SK-N-SH (cell line): ENCODE measurements around the gene PDXP. TPM values are rescaled to one million over a fixed set of nuclear protein-coding genes. Genes with fewer than 3 reads are reported as not detected.

Source experiments
- CTCF ChIA-PET: fragments of 300-600, 350-600 bp; formaldehyde crosslinking; extraction: SDS; loops from one replicate; lab custom pipeline; 2021; lab: Yijun Ruan, JAX
- POLR2A ChIA-PET: fragments of 350-600 bp; sonication (Branson Sonifier 250); formaldehyde crosslinking; extraction: SDS; loops from one replicate; lab custom pipeline; 2020; ENCODE audit warnings: antibody characterized with exemption, inconsistent platforms; lab: Yijun Ruan, JAX
- DNase-seq: peaks from one replicate; pipeline ENCODE4 v3.0.0; 2012
- H2AFZ ChIP-seq: fragments of 200-600 bp; sonication (generic); 2 replicates; pipeline ENCODE4 v1.8.1; 2016; ENCODE audit warnings: antibody characterized with exemption, mild to moderate bottlenecking, low read depth
- H3F3A ChIP-seq: fragments of 200-600 bp; sonication (generic); replicated peaks from 2 replicates; pipeline ENCODE3; 2016; ENCODE audit warnings: antibody characterized with exemption, mild to moderate bottlenecking; ENCODE audit not compliant: insufficient read depth
- H3K27ac ChIP-seq, 2 experiments: fragments of 200-500 bp in 1 of 2; fragments of 200-600 bp in 1 of 2; sonication (Bioruptor generic) in 1 of 2; sonication (generic), shearing (Covaris generic) in 1 of 2; 2 replicates each; pipeline versions ENCODE4 v1.5.1 to v1.6.1; 2014 to 2016; ENCODE audit warnings: low read depth in 2 of 2, inconsistent platforms in 1 of 2, low read length in 1 of 2, mild to moderate bottlenecking in 1 of 2, mixed read lengths in 1 of 2
- H3K27me3 ChIP-seq: fragments of 200-600 bp; sonication (generic), shearing (Covaris generic); 2 replicates; pipeline ENCODE4 v1.6.1; 2016; ENCODE audit warnings: mixed run types; ENCODE audit not compliant: insufficient read depth
- H3K36me3 ChIP-seq, 2 experiments: fragments of 200-500 bp in 1 of 2; fragments of 200-600 bp in 1 of 2; sonication (Bioruptor generic) in 1 of 2; sonication (generic) in 1 of 2; replicated peaks in 1 of 2; 2 replicates each; pipeline versions ENCODE3 to v1.5.1; 2014 to 2016; ENCODE audit warnings: low read length in 1 of 2, mild to moderate bottlenecking in 1 of 2; ENCODE audit not compliant: insufficient read depth in 2 of 2, control insufficient read depth in 1 of 2
- H3K4me1 ChIP-seq, 2 experiments: fragments of 200-500 bp in 1 of 2; fragments of 200-600 bp in 1 of 2; sonication (Bioruptor generic) in 1 of 2; sonication (generic), shearing (Covaris generic) in 1 of 2; 2 replicates each; pipeline versions ENCODE4 v1.5.1 to v1.6.1; 2014 to 2016; ENCODE audit warnings: low read depth in 1 of 2, low read length in 1 of 2, mixed run types in 1 of 2; ENCODE audit not compliant: insufficient read depth in 2 of 2, control insufficient read depth in 1 of 2
- H3K4me2 ChIP-seq: fragments of 200-600 bp; sonication (generic), shearing (Covaris generic); 2 replicates; pipeline ENCODE4 v1.6.1; 2017; ENCODE audit warnings: mixed run types
- H3K4me3 ChIP-seq, 2 experiments: fragments of 200-500 bp in 1 of 2; fragments of 200-600 bp in 1 of 2; sonication (Bioruptor generic) in 1 of 2; sonication (generic), shearing (Covaris generic) in 1 of 2; 2 replicates each; pipeline versions ENCODE4 v1.5.1 to v1.8.1; 2014 to 2016; ENCODE audit warnings: low read depth in 2 of 2, inconsistent platforms in 1 of 2, low read length in 1 of 2, mild to moderate bottlenecking in 1 of 2, mixed read lengths in 1 of 2, moderate library complexity in 1 of 2
- H3K79me2 ChIP-seq: fragments of 200-600 bp; sonication (generic); 2 replicates; pipeline ENCODE4 v1.8.1; 2017; ENCODE audit warnings: mild to moderate bottlenecking; ENCODE audit not compliant: insufficient read depth
- H3K9ac ChIP-seq: fragments of 200-600 bp; sonication (generic); 2 replicates; pipeline ENCODE4 v1.6.1; 2017; ENCODE audit warnings: mixed run types
- H3K9me2 ChIP-seq: fragments of 200-600 bp; sonication (generic); 2 replicates; pipeline ENCODE4 v1.6.1; 2017; ENCODE audit warnings: mixed run types
- H3K9me3 ChIP-seq: fragments of 200-600 bp; sonication (generic); 2 replicates; pipeline ENCODE4 v1.6.1; 2017; ENCODE audit warnings: mixed run types, mild to moderate bottlenecking, moderate library complexity
- H4K20me1 ChIP-seq: fragments of 200-600 bp; sonication (generic); 2 replicates; pipeline ENCODE4 v1.6.1; 2017; ENCODE audit warnings: mild to moderate bottlenecking, mixed run types; ENCODE audit not compliant: insufficient read depth
- CHD2 ChIP-seq: fragments of 150-350 bp; IDR thresholded peaks from 2 replicates; pipeline ENCODE4 v1.6.1; 2018; ENCODE audit warnings: low read length; ENCODE audit not compliant: partially characterized antibody
- CTCF ChIP-seq: fragments of 200-600 bp; sonication (generic); IDR thresholded peaks from 2 replicates; pipeline ENCODE4 v1.6.1; 2017; ENCODE audit warnings: antibody characterized with exemption, mild to moderate bottlenecking, moderate library complexity
- ELF1 ChIP-seq: IDR thresholded peaks from 2 replicates; pipeline ENCODE4 v1.4.0; 2012
- EP300 ChIP-seq, 2 experiments: IDR thresholded peaks; 2 replicates each; pipeline versions ENCODE4 v1.4.0 to v1.6.1; 2012; ENCODE audit warnings: borderline replicate concordance in 1 of 2, low read depth in 1 of 2, low read length in 1 of 2
- FOSL2 ChIP-seq: IDR thresholded peaks from 2 replicates; pipeline ENCODE4 v1.4.0; 2012; ENCODE audit warnings: low read depth, mild to moderate bottlenecking, moderate library complexity, borderline replicate concordance
- FOXM1 ChIP-seq: IDR thresholded peaks from 2 replicates; pipeline ENCODE4 v1.4.0; 2012; ENCODE audit warnings: low read depth, mild to moderate bottlenecking
- GABPA ChIP-seq: IDR thresholded peaks from 2 replicates; pipeline ENCODE4 v1.4.0; 2012; ENCODE audit warnings: low read depth, mild to moderate bottlenecking
- IRF3 ChIP-seq: fragments of 150-350 bp; IDR thresholded peaks from 2 replicates; pipeline ENCODE4 v1.6.1; 2016; ENCODE audit warnings: mild to moderate bottlenecking, low read depth, low read length
- JUND ChIP-seq: IDR thresholded peaks from 2 replicates; pipeline ENCODE4 v1.4.0; 2012
- MAX ChIP-seq: IDR thresholded peaks from 2 replicates; pipeline ENCODE4 v1.4.0; 2012; ENCODE audit warnings: low read depth
- MXI1 ChIP-seq: IDR thresholded peaks from 2 replicates; pipeline ENCODE4 v1.6.1; 2012; ENCODE audit warnings: mild to moderate bottlenecking, low read depth, low read length, improper control_type of control experiment
- POLR2AphosphoS5 ChIP-seq: IDR thresholded peaks from 2 replicates; pipeline ENCODE4 v1.6.1; 2012; ENCODE audit warnings: low read depth, low read length
- RAD21 ChIP-seq: IDR thresholded peaks from 2 replicates; pipeline ENCODE4 v1.6.1; 2012; ENCODE audit warnings: mild to moderate bottlenecking, low read length
- RCOR1 ChIP-seq: fragments of 150-350 bp; IDR thresholded peaks from 2 replicates; pipeline ENCODE4 v1.6.1; 2017; ENCODE audit warnings: antibody characterized with exemption, low read length
- RFX5 ChIP-seq: IDR thresholded peaks from 2 replicates; pipeline ENCODE4 v1.6.1; 2012; ENCODE audit warnings: mild to moderate bottlenecking, improper control_type of control experiment, low read length
- SIN3A ChIP-seq: IDR thresholded peaks from 2 replicates; pipeline ENCODE4 v1.6.1; 2012; ENCODE audit warnings: low read depth, mild to moderate bottlenecking, low read length, moderate library complexity, borderline replicate concordance
- SMC3 ChIP-seq: IDR thresholded peaks from 2 replicates; pipeline ENCODE4 v1.6.1; 2012; ENCODE audit warnings: low read depth, low read length, improper control_type of control experiment
- USF1 ChIP-seq: IDR thresholded peaks from 2 replicates; pipeline ENCODE4 v1.4.0; 2012; ENCODE audit warnings: low read depth, borderline replicate concordance
- USF2 ChIP-seq: fragments of 150-350 bp; IDR thresholded peaks from 2 replicates; pipeline ENCODE4 v1.6.1; 2017; ENCODE audit warnings: antibody characterized with exemption, low read length, low read depth, borderline replicate concordance
- YY1 ChIP-seq: IDR thresholded peaks from 2 replicates; pipeline ENCODE4 v1.4.0; 2012; ENCODE audit warnings: low read depth, mild to moderate bottlenecking
- ZBTB33 ChIP-seq: IDR thresholded peaks from 2 replicates; pipeline ENCODE4 v1.4.0; 2012; ENCODE audit warnings: low read depth, borderline replicate concordance
- WGBS: methylation state at CpG from one replicate; pipeline ENCODE4 v1.1.6; 2017; ENCODE audit warnings: low lambda C conversion rate; 5-methylcytosine and 5-hydroxymethylcytosine counted together
- polyA plus RNA-seq, 3 experiments: library from polyadenylated mRNA; depleted of rRNA; stranded (reverse); fragments of >200 nt; gene quantifications; 2 replicates each; pipeline ENCODE4 v1.2.3, GENCODE V29; 2012

PDXP gene
- polyA plus RNA-seq, 1 of the 3 experiments (the other 2 are of a cell fraction), result 22.5 TPM

- H3K27me3 ChIP-seq, result no peaks in the 10 kb centered on the region
- CTCF ChIA-PET, result interaction anchor here (1.1 to 44.3 kb wide), 8 partner anchors 14 to 415 kb away, joined by 3 to 898 read pairs (median 4); partner anchors contain the start of genes GCAT, PDXP and SH3BP1
- H3K9ac ChIP-seq, result peak within 1 kb of the TSS; percentile 94
- H3K36me3 ChIP-seq, result peaks cover 17 to 29% of the 10 kb centered on the region in 2 experiments
- H2AFZ ChIP-seq, result no peak within 1 kb of the TSS; the same call in 1 of the 2 replicates
- H3K79me2 ChIP-seq, result peaks cover 37% of the 10 kb centered on the region
- POLR2A ChIA-PET, result interaction anchor here (0.8 to 4.5 kb wide), 7 partner anchors 11 to 66 kb away, joined by 3 to 28 read pairs (median 4); partner anchors contain the start of genes GGA1, NOL12 and PDXP
- H3K4me2 ChIP-seq, result peak within 1 kb of the TSS; percentile 98
- peaks cover 33% of the 10 kb centered on the region for H4K20me1 ChIP-seq
- peaks cover 52% of the 10 kb centered on the region for H3F3A ChIP-seq
- DNase-seq, result peak; percentile 84
- no peaks in the 10 kb centered on the region for H3K9me3 ChIP-seq
- H3K4me1 ChIP-seq, result peaks cover 11 to 19% of the 10 kb centered on the region in 2 experiments; a peak in 2 of 4 replicates
- no peaks in the 10 kb centered on the region for H3K9me2 ChIP-seq
- H3K27ac ChIP-seq, result peak within 1 kb of the TSS; percentile 94
- peak within 1 kb of the TSS; percentile 64 to 92 for H3K4me3 ChIP-seq
- 2% methylated on average over 17 of the region's 34 CpGs for WGBS
- TF ChIP-seq USF2, result no peak
- TF ChIP-seq MAX, result peak; percentile 74
- TF ChIP-seq RFX5, result no peak; the same call in 1 of the 2 replicates
- peak; percentile 71; the same call in 1 of the 2 replicates for TF ChIP-seq ELF1
- TF ChIP-seq RAD21, result no peak
- no peak for TF ChIP-seq ZBTB33
- TF ChIP-seq CHD2, result peak; percentile 16
- TF ChIP-seq FOSL2, result peak; percentile 21; the same call in 1 of the 2 replicates
- peak; percentile 25; the same call in 1 of the 2 replicates for TF ChIP-seq MXI1
- TF ChIP-seq SMC3, result no peak
- no peak for TF ChIP-seq USF1
- TF ChIP-seq EP300 (IDR thresholded peaks at IDR 0.05; ENCODE audit: borderline replicate concordance in 1 of 2, low read depth in 1 of 2, low read length in 1 of 2), result no peak; a peak in 2 of 4 replicates
- peak; percentile 34; the same call in 1 of the 2 replicates for TF ChIP-seq YY1
- peak; percentile 89 for TF ChIP-seq SIN3A
- TF ChIP-seq JUND, result peak; percentile 24
- TF ChIP-seq IRF3, result no peak; the same call in 1 of the 2 replicates
- TF ChIP-seq CTCF, result no peak
- TF ChIP-seq GABPA, result peak; percentile 48
- TF ChIP-seq FOXM1, result peak; percentile 93
- peak; percentile 99 for TF ChIP-seq POLR2AphosphoS5
- TF ChIP-seq RCOR1, result no peak; the same call in 1 of the 2 replicates
Measured at GRCh38 chr22:37674951-37675929, 16.7 kb downstream of the PDXP start, which contains the start of gene LGALS1. TSS of gene LGALS1 (plus strand) at chr22:37675636. CDS start at chr22:37675703, 67 bp downstream.
